Body of pancreas (tissue), 4 donors: ENCODE data around the gene CEACAM16.

ENCODE experiments used
- CTCF ChIP-seq, 7 experiments: fragments of 450-650 bp in 4 of 7; fragments of 200-600 bp in 3 of 7; sonication (generic) in 3 of 7; IDR thresholded peaks; one replicate each; pipeline ENCODE4 v1.5.1; 2016 to 2019; ENCODE audit warnings: antibody characterized with exemption in 7 of 7
- POLR2A ChIP-seq, 3 donors: fragments of 450-650 bp; IDR thresholded peaks; one replicate each; pipeline ENCODE4 v1.6.1; 2016; ENCODE audit warnings: antibody characterized with exemption in 3 of 3, mild to moderate bottlenecking in 2 of 3

DNA sequence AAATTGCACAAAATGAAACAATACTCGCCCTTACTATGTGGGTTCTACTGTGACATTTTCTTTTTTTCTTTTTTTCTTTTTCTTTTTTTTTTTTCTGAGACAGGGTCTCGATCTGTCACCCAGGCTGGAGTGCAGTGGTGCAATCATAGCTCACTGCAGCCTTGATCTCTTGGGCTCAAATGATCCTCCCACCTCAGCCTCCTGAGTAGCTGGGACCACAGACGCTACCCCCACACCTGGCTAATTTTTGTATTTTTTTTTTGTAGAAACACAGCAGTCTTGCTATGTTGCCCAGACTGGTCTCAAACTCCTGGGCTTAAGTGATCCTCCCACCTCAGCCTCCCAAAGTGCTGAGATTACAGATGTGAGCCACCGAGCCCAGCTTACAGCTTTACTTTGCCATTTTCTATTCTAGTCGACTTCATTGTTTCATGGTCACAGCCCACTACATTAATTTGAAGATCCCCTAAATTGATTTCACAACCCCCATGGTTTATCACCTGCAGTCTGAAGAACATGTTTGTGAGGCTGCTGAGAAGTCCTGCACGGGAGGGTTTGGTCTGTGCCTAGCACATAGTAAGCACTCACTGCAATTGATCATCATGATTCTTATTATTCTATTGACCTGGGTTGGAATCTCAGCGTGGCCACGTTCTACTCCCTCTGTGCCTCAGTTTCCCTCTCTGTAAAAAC is 53.3 kb downstream of the CEACAM16 start:
- TF ChIP-seq CTCF (IDR thresholded peaks at IDR 0.05) (no peak), POLR2A (IDR thresholded peaks at IDR 0.05) (no peak)
